Heart left ventricle (tissue), 13 donors: Measurements from ENCODE around the gene CCP110.
A peak's percentile ranks its signal among the peaks of the same experiment; 100 is the strongest.

ENCODE experiments used
- POLR2A ChIP-seq, 2 donors: fragments of 450-650 bp; IDR thresholded peaks; one replicate each; pipeline ENCODE4 v1.6.1; 2017; ENCODE audit warnings: antibody characterized with exemption in 2 of 2, mild to moderate bottlenecking in 2 of 2, moderate library complexity in 2 of 2
- TF ChIP-seq, protein P1 (sequence below), 12 donors: fragments of 200-600 bp; sonication (generic) in 4 of 12; IDR thresholded peaks; one replicate each; pipeline versions ENCODE4 v1.5.0 to v1.8.0; 2018 to 2022; ENCODE audit warnings: antibody characterized with exemption in 12 of 12, mild to moderate bottlenecking in 5 of 12
- donor health status: ischemic (EF 13 %, LVEDD 7.1; RV severe dilation, severe dysfunction).
- donor health status: DM: no; HTN: yes; CAD: no.
- donor health status: DM: no; HTN: no; CAD: no.
- donor health status: ischemic (EF 25% LVEDD 6.9; RV normal size, moderate dysfunction).
- donor health status: ischemic (EF 25% LVEDD 5.7; RV mildly dilated, moderate dysfunction).
- donor health status: ischemic (EF 35%, LVEDD 5.7; RV mildly dilated, moderate dysfunction).
- donor health status: nonischemic (EF 11% LVEDD 7.7; RV severe dilation, severe dysfunction).
- donor health status: DM: yes; HTN: yes; CAD: no.
- donor health status: PGD.
- donor health status: ischemic (EF 29% LVEDD 5.4; RV normal size, mild dysfunction).
- donor health status: nonischemic (EF 23%, LVEDD 6.1; RV moderate dilation, normal function).

DNA sequence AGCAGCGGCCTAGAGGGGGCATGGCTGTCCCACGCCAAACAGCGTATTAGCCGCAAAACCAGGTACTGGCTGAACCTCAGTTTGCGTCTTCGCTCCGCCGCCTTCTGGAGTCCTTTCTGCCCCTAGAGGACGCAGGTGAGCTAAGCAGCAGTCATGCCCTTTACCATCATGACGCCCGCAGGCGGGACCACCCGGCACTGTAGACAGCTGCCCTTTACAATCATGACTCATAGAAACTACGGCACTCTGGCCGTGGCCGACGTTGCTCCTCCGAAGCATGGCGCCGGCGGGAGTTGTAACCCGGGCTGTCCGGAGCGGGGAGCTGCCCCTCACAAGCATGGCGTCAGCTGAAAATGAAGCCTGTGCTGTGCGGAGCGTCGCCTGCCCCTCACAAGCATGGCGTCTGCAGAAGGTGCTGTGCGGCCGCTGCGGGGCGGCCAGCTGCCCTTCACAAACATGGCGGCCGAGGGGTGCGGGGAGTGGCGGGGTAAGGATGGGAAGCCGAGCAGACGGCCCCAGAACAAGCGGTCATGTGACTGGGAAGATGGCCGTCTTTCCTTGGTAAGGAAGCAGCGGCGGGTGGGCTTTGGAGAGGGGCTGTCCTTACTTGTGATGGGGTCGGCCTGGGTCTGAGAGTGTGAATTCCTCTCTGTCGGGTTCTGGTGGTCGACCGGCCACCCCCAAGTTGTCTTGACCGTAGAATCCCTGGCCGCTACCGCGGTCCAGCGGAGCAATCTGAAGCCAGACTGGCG lies 31.6 kb downstream of the CCP110 start, which contains the start of gene VPS35L:
- TF ChIP-seq, protein P1, sequence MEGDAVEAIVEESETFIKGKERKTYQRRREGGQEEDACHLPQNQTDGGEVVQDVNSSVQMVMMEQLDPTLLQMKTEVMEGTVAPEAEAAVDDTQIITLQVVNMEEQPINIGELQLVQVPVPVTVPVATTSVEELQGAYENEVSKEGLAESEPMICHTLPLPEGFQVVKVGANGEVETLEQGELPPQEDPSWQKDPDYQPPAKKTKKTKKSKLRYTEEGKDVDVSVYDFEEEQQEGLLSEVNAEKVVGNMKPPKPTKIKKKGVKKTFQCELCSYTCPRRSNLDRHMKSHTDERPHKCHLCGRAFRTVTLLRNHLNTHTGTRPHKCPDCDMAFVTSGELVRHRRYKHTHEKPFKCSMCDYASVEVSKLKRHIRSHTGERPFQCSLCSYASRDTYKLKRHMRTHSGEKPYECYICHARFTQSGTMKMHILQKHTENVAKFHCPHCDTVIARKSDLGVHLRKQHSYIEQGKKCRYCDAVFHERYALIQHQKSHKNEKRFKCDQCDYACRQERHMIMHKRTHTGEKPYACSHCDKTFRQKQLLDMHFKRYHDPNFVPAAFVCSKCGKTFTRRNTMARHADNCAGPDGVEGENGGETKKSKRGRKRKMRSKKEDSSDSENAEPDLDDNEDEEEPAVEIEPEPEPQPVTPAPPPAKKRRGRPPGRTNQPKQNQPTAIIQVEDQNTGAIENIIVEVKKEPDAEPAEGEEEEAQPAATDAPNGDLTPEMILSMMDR (IDR thresholded peaks at IDR 0.05), result peak; percentile 57 to 86 (median 78)
- TF ChIP-seq POLR2A (IDR thresholded peaks at IDR 0.05), result peak in 1 of 2 donors; percentile 66
